HTERT RPE-1 (cell line): ENCODE data around the gene DKK3.

Experiments
- in situ Hi-C: fragments of 300-500 bp; cut with MboI; formaldehyde crosslinking; loops from 4 replicates; pipeline ENCODE4 v1.14.3; 2020; ENCODE audit warnings: low sequenced_read_pairs

Gene DKK3

GRCh38 chr11:11985016-11985715 is 23.3 kb downstream of the DKK3 start:
- in situ Hi-C loops = no loop called here

DNA sequence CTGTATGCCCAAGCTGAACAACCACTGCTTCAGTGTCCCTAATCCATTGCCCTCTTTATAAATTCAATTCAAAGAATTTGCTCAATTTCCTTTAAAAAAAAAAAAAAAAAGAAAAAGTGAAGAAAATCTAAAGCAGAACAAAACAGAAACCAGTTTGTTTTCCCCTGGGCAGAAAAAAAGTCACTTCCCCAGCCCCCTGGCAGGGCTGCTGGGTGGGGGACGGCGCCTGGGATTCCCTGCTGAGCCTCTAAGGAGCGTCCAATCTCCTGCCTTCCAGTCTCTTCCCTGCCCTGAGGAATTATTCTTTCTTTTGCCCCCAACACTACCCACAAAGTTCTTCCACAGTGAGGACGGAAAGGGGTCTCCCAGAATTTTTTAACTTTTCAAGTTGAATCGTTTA is 23.9 kb downstream of the DKK3 start:
- in situ Hi-C loops = no loop called here

DNA sequence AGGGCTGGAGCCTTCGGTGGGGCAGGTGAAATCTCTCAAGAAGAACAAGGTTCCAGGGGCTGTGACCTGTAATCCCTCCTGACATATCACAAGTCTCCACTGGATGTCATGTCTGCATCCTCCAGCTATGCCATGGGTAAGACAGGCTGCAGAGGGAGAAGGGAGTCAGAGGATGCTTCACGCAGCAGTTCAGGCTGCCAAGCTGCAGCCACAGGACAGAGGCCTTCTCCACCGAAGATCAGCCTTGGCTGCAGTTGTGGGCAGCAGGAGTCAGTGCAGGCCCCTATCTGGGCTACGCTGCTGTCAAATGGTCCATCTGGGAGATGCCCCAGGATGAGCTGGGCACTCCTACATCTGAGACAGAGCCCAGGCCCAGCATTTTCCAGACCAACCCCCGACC is 25.0 kb downstream of the DKK3 start:
- in situ Hi-C loops = no loop called here

- in situ Hi-C loops = no loop called here
These were observed 25.5 kb downstream of the DKK3 start for GRCh38 chr11:11982975-11983374.

DNA sequence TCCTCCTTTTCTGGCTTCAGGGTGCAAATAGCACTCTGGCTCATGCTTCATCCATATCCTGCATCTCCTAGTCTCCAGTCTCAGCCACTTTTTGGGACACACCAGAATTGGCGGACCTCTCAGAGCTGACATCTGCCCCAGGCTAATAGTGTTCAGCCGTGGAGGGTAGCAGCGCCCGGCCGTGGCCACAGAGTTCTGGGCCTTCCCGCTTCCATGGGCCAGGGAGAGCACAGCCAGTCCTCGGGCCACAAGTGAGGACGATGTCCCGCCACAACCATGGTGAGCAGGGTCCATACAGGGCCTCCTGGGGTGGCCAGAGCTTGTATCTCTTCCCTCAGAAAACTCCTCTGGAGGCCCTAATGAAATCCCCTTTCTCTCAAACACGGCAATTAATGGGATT is 26.0 kb downstream of the DKK3 start:
- in situ Hi-C loops = no loop called here

DNA sequence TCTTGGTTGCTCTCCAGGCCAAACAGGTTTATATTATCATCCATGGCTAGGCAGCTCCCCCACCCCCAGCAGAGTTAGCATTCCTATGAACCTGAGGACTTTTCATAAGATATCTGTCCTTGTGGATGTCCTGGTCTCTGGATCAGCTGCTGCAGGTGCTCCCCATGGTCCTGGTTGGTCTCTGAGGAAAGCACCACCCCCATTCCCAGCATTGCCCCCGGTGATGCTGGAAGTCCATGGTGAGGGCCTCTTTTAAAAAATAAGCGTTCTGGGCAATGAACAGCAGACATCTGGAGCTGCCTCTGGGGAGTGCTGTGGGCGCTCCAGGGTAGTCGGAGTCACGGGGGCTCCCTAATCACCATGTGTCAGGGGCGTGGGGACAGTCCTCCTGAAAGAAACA is 26.6 kb downstream of the DKK3 start:
- in situ Hi-C loops = no loop called here

DNA sequence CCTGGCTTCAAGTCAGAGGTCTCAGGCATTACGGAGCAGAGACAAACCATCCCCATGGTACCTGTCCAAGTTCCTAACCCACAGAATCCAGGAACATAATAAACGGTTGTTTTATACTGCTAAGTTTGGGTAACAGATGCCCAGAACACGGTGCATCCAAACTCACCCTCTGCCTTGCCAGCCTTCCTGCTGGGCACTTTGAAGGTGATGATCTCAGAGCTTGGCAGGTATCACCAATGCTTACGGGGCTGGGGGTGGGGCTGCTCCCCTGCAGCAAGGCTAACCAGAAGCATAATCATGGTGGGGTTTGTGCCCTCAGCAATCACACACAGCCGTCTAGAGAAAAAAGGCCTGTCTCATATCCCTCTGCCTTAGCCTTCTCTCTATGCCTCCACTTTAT is 27.1 kb downstream of the DKK3 start:
- in situ Hi-C loops = no loop called here

DNA sequence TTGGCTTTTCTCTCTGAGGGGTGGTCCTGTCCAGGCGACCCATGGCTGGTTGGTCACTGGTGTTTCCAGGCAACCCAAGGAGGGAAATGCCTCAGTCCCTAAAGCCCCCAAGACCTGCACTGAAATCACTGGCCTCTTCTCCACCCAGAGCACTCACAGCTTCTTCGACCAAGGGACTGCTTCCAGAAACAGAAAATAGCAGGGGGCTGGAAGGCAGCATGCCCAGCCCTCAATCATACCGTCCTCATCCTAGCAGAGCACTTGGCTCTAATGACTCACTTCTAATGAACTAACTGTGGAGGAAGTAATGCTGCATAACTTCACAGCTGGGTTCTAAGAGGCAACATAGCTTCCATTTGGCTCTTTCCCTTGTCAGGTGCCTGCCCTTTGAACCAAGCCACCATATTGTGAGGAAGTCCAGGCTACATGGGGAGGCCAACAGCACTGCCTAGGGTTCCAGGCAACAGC is 27.6 kb downstream of the DKK3 start:
- in situ Hi-C loops = no loop called here

DNA sequence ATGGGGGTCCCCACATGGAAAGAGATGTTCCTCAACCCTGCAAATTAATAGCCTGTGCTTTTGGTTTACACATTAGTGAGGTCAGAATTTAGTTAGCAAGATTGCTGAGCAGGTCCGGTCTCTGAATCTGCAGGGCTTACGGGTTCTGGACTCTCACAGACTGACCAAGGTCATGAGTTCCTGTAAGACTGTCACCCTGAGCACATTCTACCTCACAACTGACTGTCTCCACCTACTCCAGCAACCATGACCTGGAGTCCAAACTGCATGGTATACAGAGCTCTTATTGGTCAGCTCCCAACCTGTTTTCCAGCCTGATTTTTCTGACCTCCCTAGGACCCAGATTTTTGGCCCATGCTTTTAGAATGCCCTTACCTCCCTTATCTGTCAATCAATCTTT is 28.2 kb downstream of the DKK3 start:
- in situ Hi-C loops = no loop called here

- in situ Hi-C loops = no loop called here
These were observed 28.8 kb downstream of the DKK3 start for GRCh38 chr11:11979488-11980117.

- in situ Hi-C loops = no loop called here
These were observed 29.5 kb downstream of the DKK3 start for GRCh38 chr11:11978792-11979487.

DNA sequence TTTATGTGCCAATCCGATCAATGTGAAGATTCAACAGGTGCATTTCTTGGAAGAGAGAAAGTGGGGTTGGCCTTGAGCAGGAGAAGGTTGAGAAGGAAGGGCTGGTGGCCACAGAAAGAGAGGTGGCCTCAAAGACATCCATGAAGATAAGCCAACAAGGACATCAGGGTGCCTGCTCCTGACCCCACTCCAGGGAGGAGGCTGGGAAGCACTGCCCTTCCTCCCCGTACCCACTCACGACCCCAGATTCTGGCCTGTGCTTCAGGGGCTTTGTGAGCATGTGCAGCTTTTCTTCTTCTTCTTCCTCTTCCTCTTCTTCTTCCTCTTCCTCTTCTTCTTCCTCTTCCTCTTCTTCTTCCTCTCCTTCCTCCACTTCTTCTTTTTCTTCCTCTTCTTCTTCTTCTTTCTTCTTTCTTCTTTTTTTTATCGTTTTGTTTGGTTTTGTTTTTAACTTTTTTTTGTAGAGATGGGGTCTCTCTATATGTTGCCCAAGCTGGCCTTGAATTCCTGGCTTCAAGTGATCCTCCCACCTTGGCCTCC is 30.3 kb downstream of the DKK3 start:
- in situ Hi-C loops = no loop called here

DNA sequence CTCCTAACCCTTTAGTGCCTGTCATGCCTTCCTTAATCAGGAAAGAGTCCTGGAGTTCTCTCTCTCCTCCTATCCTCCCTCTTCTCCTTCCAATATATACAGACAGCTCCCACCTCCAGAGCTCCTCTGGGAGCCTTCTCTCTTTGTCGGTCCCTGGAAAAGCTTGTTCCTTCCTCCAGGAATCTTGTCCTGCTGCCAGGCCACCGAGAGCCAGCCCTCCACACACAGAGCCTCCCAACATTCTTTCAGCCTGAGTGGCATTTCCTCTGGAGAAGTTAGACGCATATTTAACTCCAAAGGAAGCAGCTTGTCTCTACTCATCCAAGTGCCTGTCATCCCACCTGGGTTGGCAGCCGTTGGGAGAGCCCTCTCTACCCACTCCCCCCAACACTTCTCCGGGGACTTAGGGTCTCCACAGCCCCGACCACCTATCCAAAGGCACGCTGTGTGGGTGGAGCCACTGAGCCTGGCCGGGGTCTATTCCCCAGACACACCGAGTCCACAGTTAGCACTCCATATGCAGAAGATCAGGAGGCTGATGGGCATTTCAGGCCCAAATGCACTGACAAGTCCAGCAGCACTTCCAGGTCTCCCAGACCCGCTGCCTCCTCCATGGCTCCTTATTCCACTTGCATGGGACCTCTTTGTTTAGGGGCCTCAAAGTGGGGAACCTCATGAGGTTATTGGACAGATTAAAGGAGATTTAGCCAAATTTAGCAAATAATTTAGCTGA is 31.1 kb downstream of the DKK3 start:
- in situ Hi-C loops = no loop called here

- in situ Hi-C loops = no loop called here
These were observed 31.8 kb downstream of the DKK3 start for GRCh38 chr11:11976481-11977127.

DNA sequence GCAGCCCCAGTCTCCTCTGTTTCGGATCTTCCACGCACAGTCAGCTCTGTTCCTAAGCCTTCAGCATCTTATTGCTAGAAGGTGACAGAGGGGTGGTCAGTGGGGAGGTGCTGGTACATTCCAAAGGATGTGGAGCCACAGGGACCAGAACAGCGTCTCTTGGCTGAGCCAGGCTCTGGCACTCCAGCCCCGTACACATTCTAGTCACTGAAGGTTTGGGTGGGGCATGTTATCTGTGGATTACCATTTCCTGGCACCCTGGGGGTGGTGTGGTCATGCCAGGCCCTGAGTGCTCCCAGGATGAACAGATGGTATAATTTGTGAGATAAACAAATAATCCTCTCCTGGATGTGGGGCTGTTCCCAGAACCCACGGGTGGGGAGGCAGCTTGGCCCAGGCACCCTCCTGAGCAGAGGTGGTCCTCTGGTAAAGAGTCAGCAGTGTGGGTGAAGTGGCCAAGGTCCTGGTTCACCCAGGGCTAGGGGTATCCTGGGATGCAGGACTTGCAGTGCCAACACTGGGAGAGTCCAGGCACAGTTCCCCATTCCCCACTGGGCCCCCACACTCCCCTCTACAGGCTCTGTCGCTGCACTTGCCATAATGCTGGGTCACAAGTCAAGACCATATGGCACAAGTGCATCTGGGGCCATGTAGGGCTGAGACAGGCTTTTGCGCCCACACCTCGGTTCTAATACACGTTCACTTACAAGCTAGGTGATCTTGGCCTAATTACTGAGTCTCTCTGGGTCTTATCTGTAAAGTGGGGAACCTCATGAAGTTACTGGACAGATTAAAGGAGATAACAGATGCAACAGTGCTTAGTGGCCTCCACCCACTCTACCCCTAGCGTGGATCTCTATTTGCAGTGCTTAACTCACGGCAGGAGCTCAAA is 33.0 kb downstream of the DKK3 start:
- in situ Hi-C loops = no loop called here

- in situ Hi-C loops = no loop called here
These were observed 34.6 kb downstream of the DKK3 start for GRCh38 chr11:11973866-11974265.

DNA sequence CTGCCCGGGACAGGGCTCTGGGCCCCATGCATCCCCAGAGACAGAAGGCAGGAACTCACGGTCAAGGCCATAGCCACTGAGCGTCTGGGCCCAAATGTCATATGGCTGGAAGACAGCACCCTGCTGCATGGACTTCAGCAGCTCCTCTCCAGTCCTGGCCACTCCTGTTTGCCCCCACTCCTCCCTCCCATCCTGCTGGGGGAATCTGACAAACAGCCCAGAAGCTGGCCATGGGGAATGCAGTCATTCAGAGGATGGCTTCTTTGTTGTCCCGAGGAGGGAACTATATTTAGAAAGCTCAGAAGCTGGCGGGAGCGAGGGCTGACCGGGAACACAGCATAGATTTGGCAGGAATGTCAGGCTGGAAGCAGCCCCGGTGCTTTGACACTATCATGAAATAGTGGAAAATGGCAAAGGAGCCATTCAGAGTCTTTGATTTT is 35.0 kb downstream of the DKK3 start:
- in situ Hi-C loops = no loop called here

- in situ Hi-C loops = no loop called here
These were observed 35.6 kb downstream of the DKK3 start for GRCh38 chr11:11972730-11973341.

DNA sequence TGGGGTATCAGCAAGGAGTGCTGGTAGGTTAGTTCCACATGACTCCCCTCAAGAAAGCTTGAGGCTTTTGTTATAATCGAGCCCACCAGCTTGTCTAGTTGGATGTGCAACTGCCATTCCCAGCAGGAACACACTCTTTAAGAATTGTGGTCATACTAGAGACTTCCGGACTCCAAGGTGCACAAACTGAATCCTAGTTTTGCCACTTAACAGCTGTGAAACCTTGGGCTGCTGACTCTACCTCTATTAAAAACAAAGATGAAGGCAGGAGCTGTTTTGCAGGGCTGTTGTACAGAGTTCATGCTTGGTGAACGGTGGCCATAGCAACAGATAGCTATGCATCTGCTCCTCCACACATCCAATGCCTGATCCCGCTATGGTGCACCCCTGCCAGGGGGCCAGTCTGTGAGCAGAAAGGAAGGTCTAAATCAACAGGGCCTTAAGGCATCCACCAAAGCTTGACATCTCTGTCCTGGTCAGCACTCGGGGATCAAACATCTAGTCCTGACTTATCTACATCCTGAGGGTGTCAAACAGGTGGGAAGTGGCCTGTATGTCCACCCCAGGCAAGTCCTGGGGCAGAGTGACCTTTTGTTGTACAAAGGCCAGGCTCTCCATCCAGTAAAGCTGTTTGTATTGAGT is 36.4 kb downstream of the DKK3 start:
- in situ Hi-C loops = no loop called here
